Stimulated activated CD4-positive, alpha-beta T cell treated with anti-CD3 and anti-CD28 coated beads, Interleukin-1b, Interleukin-23, amount 100 ng/mL, for 1 hour (primary cell): Measurements from ENCODE around the gene PRODH2.

ENCODE experiments used
- DNase-seq, 2 donors: peaks; one replicate each; pipeline ENCODE4 v3.0.0-alpha.2; 2020; ENCODE audit warnings: low read depth in 2 of 2

Gene PRODH2

DNA sequence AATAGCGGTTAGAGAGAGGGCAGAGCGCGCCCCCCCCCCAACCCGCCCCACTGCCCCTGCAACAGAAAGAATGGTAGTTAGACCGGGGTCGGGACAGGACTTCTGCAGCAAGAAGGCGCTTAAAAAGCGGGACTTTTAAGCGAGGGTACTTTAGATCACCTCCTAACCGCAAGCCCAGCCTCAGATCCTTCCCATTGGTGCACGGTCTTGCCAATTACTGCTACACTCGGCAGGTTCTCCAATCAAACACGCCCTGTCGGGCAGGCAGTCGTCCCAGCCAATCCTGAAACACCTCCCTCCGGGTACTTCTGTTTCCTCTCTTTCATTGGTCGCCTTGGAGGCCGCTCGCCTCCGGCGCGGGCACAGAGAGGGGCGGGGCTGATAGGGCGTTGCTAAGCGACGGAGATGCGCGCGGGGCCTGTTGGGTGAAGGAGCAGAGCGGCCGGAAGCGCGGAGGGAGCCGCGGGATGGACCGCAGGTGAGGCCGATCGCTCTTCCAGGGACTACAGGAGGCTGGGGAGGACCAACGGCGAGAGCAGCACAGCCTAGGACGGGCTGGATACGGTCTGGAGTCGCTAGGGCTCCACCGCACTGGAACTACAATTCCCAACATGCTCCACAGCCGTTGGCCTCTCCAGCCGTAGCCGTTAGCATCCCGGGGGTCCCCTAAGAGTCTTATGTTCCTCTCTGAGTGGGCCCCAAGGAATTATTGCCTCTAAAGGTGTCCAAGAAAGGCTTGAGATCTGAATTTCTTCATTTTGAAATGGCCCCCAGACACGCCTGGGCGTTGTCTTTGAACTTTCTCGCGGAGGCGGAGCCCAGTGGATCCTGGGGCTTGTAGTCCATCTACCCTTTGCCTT is 54.7 kb downstream of the PRODH2 start, which contains the start of gene PROSER3:
Gene PROSER3, plus strand, starts transcription at position 428 of the 860 bp plus-strand sequence. Its CDS starts 40 bp downstream, at position 468.
- DNase-seq = peak; percentile 93 to 95

DNA sequence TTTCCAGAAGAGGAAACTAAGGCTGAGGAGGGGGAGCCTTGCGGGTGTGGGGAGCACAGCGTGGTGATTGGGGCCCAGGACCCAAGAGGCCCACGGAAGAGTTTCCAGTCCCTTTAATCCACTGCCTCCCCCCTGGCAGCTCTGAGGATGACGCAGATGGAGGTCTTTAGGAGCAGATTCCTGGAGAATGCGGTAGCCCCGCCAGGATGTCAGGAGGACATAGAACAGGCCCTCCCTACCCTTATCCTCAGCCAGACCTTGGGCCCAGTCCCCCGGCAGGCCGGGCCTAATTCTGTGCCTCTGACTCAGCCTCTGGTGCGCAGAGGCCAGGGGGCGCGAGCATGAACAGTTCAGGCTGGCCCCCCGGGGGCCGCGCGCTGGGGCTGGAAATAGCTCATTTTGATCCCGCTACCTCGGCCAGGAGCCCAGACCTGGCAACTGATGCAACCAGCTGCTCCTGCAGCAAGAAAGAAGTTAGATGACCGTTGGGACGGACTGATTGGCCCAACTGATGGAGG is 55.4 kb downstream of the PRODH2 start:
- DNase-seq = no peak

DNA sequence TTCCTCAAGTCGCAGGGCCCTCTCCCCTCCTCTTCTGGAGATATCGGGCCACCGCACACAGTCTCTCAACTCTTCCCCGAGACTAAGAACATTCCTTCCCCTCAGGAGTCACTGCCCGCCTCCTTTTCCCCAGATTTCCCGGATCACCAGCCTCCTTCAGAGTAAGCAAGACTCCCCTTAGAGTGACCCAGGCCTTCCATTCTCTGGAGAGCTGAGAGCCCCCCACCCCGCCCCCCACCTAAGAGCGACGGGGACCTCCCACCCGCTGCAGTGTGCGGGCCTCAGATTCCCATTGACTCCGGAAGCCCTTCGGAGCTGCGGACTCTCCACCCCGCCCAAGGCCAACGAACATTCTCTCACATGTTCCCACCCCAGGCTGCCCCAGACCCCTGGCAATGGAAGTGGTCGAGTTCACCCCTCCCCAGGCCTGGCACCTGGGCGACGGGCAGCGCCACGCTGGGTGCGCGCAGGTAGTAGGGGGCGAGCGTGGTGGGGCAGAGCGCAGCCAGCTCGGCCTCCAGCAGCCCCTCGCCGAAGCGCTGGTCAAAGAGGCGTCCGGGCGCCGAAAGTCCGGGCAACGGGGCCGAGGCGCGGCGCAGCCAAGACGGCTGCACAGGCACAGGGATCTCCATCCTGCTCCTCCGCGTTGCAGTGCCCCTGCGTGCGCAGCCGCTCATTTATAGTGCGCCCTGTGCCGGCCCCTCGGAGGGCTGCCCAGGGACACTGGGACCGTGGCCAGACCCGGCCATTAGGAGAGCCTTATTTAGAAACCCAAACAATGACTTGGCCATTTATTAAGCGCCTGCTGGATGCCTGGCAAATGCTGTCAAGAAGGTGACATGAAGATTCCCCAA is 56.0 kb downstream of the PRODH2 start, which contains the start of gene HSPB6:
Gene HSPB6, minus strand, starts transcription at position 653 of the 854 bp plus-strand sequence. Its CDS starts 21 bp downstream, at position 632.
- DNase-seq = no peak

DNA sequence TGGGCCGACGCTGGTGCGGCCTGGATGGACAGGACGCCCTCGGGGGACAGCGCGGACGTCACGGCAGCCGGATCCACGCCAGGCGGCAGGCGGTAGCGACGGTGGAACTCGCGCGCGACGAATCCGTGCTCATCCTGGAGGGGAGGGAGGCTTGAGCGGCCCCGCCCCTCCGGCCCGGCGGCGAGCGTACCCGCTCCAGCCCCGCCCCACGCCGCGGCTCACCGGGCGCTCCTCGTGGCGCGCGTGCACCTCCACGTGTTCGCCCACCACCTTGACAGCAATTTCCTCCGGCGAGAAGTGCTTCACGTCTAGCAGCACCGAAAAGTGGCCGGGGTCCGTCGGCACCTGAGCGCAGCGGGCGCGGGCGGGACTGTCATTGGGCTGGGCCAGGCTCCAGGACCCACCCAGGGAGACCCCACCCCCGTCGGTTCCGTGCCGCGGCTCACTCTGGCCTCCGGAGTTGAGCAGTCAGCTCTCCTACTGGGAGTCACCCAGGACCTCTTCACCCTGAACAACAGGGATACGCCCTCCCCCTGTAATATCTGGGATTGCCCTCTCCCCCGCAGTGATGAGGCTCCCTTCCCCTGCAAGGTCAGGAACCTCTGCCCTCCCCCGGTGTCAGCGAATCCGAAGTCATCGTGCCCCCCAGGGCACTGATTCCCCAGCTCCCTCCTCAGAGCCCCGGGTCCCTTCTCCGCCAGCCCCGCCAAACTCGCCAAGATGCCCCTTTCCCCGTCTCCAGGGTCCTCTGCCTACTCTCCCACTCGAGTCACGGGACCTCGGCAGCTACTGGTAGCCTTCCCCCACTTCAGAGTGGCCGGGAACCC is 56.9 kb downstream of the PRODH2 start:
- DNase-seq = peak in 1 of 2 donors; percentile 32

DNA sequence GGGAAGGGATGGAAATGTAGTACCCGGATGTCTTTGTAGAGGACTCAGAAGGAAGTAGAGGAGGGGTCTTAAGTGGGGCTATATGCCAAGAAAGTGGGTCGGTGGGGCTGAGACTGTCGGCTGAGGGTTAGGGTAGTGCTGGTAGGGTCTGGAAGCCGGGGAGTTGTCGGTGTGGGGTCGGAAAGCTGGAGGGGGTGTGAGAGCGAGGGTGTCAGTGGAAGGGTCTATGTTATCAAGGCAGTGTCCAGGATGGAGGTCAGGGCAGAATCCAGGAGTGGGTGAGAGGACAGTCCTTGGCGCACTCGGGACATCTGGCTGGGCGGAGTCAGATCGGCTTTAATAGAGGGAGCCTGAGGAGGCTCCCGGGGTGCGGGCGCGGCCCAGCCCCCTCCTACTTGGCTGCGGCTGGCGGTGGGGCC is 57.5 kb downstream of the PRODH2 start:
- no peak for DNase-seq

DNA sequence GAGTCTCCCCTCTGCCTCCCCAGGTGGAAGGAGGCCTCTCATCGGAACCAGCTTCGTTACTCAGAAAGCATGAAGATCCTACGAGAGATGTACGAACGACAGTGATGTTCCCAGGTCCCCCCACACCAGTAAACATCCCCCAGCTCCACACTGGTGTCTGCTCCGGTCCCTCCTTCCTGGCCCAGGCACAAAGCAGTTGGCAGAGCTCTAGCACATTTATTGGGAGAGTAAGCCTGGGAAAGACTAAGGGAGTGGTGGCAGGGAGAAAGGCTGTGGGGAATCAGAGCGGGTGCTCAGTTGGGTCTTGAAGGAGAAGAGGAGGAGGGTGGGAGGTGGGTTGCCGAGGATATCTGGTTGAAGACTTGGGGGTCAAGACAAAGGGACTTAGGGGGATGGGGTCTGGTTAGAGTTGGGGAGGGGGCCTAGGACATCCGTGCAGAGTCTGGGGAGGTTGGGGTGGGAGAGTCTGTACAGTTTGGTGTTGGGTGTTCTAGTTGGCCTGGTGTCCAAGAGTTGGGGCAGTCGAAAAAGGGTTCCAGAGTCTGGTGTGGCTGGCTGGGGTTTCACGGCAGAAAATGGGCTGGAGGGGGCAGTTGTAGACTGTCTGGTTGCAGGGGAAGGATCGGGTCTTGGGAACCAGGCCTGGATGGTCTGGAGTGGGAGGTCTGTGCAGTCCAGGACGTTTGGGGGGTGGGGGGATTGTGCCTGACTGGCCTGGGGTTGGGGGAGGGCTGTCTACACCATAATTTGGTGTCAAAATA is 58.1 kb downstream of the PRODH2 start:
- no peak for DNase-seq

DNA sequence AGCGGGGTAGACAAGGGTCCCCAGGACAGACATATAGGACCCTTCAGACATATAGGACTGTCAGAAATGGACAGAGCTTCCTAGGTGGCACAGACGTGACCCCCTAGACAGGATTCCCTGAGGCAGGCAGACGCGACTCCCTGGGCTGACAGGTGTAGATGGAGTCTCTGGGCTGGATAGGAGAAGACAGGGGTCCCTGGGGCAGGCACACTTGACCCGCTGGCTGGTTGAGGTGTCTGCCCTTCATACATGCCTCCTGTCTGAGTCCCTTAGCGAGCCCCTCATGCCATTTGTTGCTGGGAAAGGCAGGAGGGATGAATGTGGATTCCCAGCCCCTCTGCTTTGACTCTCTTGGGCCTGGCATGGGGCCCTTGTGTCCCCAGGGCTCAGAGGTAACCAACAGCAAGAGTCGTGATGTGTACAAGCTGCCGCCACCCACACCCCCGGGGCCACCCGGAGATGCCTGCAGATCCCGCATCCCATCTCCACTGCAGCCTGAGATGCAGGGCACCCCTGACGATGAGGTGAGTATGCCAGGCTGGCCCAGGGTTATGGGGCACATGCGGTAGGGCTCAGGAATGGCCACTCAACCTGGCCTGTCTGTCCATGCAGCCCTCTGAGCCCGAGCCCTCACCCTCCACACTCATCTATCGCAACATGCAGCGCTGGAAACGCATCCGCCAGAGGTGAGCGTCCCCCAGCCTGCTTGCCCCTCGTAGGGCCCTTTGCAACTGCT is 58.8 kb downstream of the PRODH2 start:
- no peak for DNase-seq

DNA sequence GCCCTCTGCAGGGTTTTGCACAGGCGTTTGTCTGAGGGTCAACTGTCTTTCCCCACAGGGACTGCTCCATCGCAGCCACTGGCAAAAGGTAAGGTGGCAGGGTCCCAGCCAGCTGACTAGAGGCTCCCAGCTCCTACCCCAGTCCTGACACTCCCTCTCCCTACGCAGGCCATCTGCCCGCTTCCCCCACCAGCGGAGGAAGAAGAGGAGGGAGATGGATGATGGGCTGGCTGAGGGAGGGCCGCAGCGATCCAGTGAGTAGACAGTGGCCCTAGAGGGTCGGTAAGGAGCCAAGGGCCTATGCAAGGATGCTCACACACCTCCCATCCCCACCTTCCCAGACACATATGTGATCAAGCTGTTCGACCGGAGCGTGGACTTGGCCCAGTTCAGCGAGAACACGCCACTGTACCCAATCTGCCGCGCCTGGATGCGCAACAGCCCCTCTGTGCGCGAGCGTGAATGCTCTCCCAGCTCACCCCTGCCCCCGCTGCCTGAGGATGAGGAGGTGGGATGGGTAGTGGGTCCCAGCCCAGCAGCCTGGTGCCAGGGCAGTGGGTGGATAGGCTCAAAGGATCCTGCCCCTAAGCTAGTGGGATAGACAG is 59.8 kb downstream of the PRODH2 start:
- no peak for DNase-seq

DNA sequence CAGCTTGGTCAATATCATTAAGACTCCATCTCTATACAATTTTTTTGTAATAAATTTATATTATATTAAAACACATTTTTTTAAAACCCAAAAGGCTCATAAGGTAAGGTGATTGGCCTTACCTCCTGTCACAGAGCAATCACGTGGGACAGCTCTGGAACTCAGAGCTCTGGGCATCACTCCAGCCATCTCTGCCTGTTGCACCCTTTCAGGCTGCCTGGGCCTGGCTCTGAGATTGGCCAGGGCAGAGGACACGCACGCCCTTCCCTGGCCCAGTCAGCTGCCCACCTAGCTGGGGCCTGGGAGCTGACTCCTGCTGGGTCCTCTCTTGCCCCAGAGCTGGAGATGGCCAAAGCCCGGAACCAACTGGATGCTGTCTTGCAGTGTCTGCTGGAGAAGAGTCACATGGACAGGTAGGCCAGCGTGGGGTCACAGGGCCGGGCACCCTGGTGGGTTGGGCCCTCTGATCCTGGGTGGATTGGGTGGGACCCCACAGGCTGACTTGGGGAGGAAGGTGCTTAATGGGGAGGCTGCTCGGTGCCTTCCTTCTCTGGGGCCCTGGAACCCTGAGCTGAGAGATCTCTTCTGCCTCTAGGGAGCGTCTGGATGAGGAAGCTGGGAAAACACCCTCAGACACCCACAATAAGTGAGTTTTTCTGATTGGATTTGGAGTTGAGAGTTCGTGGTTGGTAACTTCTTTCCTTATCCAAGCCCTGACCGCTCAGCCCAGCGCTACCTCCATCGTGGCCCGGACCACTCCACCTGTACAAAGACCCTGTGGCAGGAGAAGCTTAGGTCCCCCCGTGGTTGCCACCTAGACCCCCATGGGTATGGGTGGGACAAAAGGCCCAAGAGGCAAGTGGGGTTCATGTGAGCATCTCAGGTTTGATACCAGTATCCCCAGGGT is 60.6 kb downstream of the PRODH2 start:
- no peak for DNase-seq

DNA sequence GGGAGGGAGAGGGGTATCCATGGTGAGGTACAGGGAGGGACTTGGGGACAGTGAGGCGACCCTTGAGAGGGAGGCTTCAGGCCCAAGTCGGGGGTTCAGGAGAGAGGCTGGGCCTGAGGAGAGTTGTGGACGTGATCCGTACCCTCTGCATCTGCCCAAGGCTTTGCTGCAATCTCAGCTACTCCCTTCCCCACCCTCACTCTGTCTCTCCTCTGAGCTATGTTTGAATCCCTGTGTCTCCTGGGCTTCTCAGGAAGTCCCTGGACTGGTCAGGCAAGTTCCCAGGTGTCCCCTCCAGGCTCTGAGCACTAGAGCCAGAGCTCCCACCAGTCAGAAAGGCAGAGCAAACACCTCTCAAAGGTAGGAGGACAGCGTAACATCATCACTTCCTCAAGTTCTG is 62.5 kb downstream of the PRODH2 start:
- no peak for DNase-seq
